Measurements from ENCODE around the gene C4orf50.

- TF ChIP-seq EZH2 (IDR thresholded peaks at IDR 0.05; ENCODE audit: insufficient read depth, poor library complexity, severe bottlenecking) (no peak), EZH2phosphoT487 (IDR thresholded peaks at IDR 0.05; ENCODE audit: insufficient read depth, low read depth) (no peak)
These were observed 86.7 kb downstream of the C4orf50 start for GRCh38 chr4:5931526-5931925.

Data from GM23248 (cell line).